Upper lobe of left lung (tissue), 4 donors: ENCODE results near the gene RBBP6.

ENCODE experiments used
- EP300 ChIP-seq, 4 donors: sonication (generic); formaldehyde crosslinking; IDR thresholded peaks; one replicate each; pipeline ENCODE4 v1.5.1; 2017; ENCODE audit warnings: antibody characterized with exemption in 4 of 4, control low read depth in 2 of 4
- POLR2AphosphoS5 ChIP-seq, 2 donors: sonication (generic); formaldehyde crosslinking; IDR thresholded peaks; one replicate each; pipeline ENCODE4 v1.5.1; 2017; ENCODE audit warnings: antibody characterized with exemption in 2 of 2
- TF ChIP-seq, protein P1 (sequence below), 6 experiments: fragments of 450-650 bp in 4 of 6; fragments of 200-600 bp in 2 of 6; sonication (generic) in 2 of 6; IDR thresholded peaks; one replicate each; pipeline ENCODE4 v1.5.1; 2016 to 2019; ENCODE audit warnings: antibody characterized with exemption in 6 of 6

DNA sequence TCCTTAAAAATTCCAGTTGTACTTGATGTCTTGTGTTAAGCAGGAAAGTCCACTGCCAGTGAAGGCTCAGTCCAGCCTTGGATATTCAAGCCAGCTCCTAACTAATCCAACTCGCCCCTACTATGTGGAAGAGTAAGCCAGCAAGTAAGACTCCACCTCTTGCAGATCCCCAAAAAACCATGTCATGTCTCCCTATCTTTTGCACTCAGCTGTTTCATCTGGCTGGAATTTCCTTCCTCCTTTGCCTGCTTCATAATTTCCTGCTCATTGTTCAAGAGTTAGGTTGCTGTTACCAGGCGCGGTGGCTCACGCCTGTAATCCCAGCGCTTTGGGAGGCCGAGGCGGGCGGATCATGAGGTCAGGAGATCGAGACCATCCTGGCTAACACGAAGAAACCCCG is 37.8 kb downstream of the RBBP6 start:
- TF ChIP-seq POLR2AphosphoS5 (IDR thresholded peaks at IDR 0.05) (no peak), EP300 (IDR thresholded peaks at IDR 0.05) (no peak)
- TF ChIP-seq, protein P1, sequence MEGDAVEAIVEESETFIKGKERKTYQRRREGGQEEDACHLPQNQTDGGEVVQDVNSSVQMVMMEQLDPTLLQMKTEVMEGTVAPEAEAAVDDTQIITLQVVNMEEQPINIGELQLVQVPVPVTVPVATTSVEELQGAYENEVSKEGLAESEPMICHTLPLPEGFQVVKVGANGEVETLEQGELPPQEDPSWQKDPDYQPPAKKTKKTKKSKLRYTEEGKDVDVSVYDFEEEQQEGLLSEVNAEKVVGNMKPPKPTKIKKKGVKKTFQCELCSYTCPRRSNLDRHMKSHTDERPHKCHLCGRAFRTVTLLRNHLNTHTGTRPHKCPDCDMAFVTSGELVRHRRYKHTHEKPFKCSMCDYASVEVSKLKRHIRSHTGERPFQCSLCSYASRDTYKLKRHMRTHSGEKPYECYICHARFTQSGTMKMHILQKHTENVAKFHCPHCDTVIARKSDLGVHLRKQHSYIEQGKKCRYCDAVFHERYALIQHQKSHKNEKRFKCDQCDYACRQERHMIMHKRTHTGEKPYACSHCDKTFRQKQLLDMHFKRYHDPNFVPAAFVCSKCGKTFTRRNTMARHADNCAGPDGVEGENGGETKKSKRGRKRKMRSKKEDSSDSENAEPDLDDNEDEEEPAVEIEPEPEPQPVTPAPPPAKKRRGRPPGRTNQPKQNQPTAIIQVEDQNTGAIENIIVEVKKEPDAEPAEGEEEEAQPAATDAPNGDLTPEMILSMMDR (IDR thresholded peaks at IDR 0.05) = no peak
